Left lung (tissue), 10 donors: ENCODE results near the gene KLHL17. TPM values are rescaled to one million over a fixed set of nuclear protein-coding genes. Genes with fewer than 3 reads are reported as not detected.
"Not testable (repeated sequence)": the region's sequence is repeated elsewhere in the genome, so short reads cannot be mapped to it uniquely, and the experiment has no call there.

Experiments used
- ATAC-seq: fragments of 200-7000 bp; cut with Tn5 transposase; one replicate; pipeline ENCODE4 v1.9.1; 2020; ENCODE audit warnings: moderate library complexity
- DNase-seq, 4 donors: peaks; one replicate each; pipeline ENCODE4 v3.0.0-alpha.2; 2013 to 2020
- H3K27ac ChIP-seq, 2 donors: fragments of 200-600 bp; sonication (generic) in 1 of 2; one replicate each; pipeline versions ENCODE4 v1.5.0 to v1.8.0; 2020 to 2021
- H3K27me3 ChIP-seq, 2 donors: fragments of 200-600 bp; sonication (generic) in 1 of 2; one replicate each; pipeline versions ENCODE4 v1.5.0 to v1.8.0; 2020 to 2021
- H3K36me3 ChIP-seq, 2 donors: fragments of 200-600 bp; sonication (generic) in 1 of 2; one replicate each; pipeline versions ENCODE4 v1.5.0 to v1.8.0; 2020 to 2021
- H3K4me1 ChIP-seq, 2 donors: fragments of 200-600 bp; one replicate each; pipeline ENCODE4 v1.8.0; 2021
- H3K4me3 ChIP-seq, 2 donors: fragments of 200-600 bp; sonication (generic) in 1 of 2; one replicate each; pipeline versions ENCODE4 v1.5.0 to v1.8.0; 2020 to 2021; ENCODE audit warnings: mild to moderate bottlenecking in 1 of 2
- H3K9me3 ChIP-seq, 2 donors: fragments of 200-600 bp; sonication (generic) in 1 of 2; one replicate each; pipeline versions ENCODE4 v1.5.0 to v1.8.0; 2020 to 2021
- intact Hi-C, 2 donors: fragments of 100-400 bp; cut with DNase I; formaldehyde crosslinking; loops; one replicate each; pipeline versions ENCODE4 v1.11.2 to v1.14.2; 2022
- polyA plus RNA-seq, 6 donors: library from polyadenylated mRNA; unstranded; fragments of 120-200 nt; gene quantifications; one replicate each; pipeline ENCODE4 v1.2.1, GENCODE V29; 2013; ENCODE audit not compliant: insufficient read length in 6 of 6
- total RNA-seq, 2 donors: library from RNA; stranded (reverse); fragmentation: NEBNext Ultra II Directional; extraction: Animal tissue kit (Norgen Biotek cat#: 25700); gene quantifications; one replicate each; pipeline ENCODE4 v1.2.1, GENCODE V29; 2021
- TF ChIP-seq, protein P1 (sequence below), 2 donors: fragments of 200-600 bp; sonication (generic) in 1 of 2; IDR thresholded peaks; one replicate each; pipeline versions ENCODE4 v1.5.0 to v1.8.0; 2021; ENCODE audit warnings: antibody characterized with exemption in 2 of 2
- donor health status: DM: no; HTN: yes; CAD: no.
- donor health status: DM: no; HTN: no; CAD: no.

KLHL17 gene
- total and polyA plus RNA-seq, 8 donors, result 8.3 to 17.9 (median 11.9) TPM

DNA sequence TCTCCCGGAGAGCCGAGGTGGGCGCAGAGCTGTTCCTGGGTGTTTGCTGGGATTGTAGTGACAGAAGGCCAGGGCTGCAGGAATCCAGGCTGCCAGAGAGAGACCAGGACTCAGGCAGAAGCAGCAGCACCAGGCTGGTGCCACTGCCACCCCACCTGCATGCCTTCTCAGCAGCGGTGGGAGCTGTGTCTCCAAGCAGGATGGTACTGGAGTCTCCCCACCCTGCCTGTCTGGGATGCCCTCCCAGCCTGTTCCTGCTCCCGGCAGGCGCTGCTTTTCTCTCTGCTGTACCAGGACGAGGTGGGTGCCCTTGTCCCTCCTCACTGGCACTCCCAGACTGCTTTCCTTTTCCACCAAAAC lies 44.0 kb downstream of the KLHL17 start:
- peak in 1 of 4 donors; percentile 50 for DNase-seq
- no peak for ATAC-seq
- no peak overlapping the region for H3K4me3 ChIP-seq
- H3K36me3 ChIP-seq, result no peaks in the 10 kb centered on the region
- H3K27ac ChIP-seq, result no peak overlapping the region
- intact Hi-C loops, result no loop called here
- H3K27me3 ChIP-seq, result peaks cover 0 to 68% of the 10 kb centered on the region in 2 donors
- no peaks in the 10 kb centered on the region for H3K9me3 ChIP-seq
- TF ChIP-seq, protein P1, sequence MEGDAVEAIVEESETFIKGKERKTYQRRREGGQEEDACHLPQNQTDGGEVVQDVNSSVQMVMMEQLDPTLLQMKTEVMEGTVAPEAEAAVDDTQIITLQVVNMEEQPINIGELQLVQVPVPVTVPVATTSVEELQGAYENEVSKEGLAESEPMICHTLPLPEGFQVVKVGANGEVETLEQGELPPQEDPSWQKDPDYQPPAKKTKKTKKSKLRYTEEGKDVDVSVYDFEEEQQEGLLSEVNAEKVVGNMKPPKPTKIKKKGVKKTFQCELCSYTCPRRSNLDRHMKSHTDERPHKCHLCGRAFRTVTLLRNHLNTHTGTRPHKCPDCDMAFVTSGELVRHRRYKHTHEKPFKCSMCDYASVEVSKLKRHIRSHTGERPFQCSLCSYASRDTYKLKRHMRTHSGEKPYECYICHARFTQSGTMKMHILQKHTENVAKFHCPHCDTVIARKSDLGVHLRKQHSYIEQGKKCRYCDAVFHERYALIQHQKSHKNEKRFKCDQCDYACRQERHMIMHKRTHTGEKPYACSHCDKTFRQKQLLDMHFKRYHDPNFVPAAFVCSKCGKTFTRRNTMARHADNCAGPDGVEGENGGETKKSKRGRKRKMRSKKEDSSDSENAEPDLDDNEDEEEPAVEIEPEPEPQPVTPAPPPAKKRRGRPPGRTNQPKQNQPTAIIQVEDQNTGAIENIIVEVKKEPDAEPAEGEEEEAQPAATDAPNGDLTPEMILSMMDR (IDR thresholded peaks at IDR 0.05), result no peak
- H3K4me1 ChIP-seq, result peaks cover 12 to 43% of the 10 kb centered on the region in 2 donors

DNA sequence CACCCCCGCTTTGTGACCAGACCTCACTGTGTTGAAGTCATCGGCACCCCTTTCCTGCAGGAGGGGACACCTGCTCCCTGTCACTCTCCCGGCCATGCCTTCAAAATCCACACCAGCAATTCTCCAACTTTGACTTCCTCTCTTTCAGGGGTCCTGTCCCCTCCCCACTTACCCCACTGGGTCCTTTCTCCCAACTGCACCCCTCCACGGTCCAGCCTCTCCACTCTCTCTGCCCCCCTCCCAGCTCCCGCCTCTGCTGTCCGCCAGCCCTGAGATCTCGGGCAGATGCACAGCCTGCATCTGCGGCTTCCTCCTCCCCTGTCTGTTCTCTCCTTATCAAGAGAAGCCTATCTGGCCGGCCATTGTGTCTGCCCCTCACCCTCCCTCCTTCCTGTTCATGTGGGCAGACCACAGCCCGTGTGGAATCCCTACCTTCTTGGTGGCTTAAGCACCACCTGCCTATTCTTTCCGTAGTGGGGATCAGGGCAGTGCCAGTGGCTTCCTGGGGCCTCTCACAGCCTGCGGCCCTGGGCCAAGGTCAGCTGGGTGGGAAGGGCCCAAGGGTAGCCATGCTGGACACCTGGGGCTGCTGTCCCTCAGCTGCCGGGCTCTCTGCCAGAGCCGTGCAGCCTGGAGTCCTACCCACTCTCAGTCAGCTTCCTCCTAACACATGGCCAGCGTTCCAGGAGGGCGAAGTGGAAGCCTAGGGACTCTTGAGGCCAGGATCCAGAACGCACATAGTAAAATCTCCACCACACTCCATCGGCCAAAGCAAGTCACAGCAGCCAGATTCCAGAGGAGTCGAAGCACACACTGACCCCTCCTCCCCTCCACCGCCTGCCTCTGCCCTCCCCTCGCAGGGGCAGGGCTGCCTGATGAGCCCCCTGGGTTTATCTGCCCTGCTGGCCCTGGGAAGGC lies 44.7 kb downstream of the KLHL17 start:
- Histone ChIP-seq H3K27ac (no peak overlapping the region), H3K4me3 (no peak overlapping the region), H3K36me3 (no peaks in the 10 kb centered on the region), H3K27me3 (peaks cover 0 to 62% of the 10 kb centered on the region in 2 donors), H3K4me1 (peaks cover 12 to 37% of the 10 kb centered on the region in 2 donors), H3K9me3 (no peaks in the 10 kb centered on the region)
- ATAC-seq, result peak; percentile 64
- intact Hi-C loops, result no loop called here
- TF ChIP-seq, protein P1 (IDR thresholded peaks at IDR 0.05), result no peak
- peak; percentile 46 to 75 (median 54) for DNase-seq

DNA sequence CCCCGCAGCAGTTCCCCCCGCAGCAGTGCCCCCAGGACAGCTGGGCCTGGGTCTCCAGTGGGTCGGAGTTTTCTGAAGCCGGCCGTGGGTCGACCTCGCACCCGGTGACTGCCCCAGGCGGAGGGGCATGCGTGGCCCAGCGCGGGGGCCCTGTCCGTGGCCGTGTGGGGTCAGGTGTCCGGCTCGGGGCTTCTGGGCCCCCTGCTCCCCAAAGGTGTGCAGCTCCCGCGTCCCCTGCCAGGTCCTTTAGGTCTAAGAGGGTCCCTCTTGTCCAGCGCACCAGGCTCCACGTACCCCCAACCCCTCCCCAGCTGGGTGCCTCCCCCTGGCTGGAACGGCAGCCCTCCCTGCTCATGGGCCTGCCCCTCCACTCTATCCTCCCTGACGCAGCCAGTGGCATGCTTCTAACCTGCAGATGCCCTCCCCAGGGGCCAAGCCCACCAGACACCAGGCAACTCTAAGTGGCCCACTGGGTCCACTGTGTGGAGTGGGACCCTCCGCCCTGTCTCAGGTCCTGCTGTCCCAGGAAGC lies 45.5 kb downstream of the KLHL17 start:
- TF ChIP-seq, protein P1 (IDR thresholded peaks at IDR 0.05), result no peak
- H3K9me3 ChIP-seq, result no peaks in the 10 kb centered on the region
- H3K4me3 ChIP-seq, result no peak overlapping the region
- peaks cover 12 to 29% of the 10 kb centered on the region in 2 donors for H3K4me1 ChIP-seq
- intact Hi-C loops, result no loop called here
- H3K36me3 ChIP-seq, result no peaks in the 10 kb centered on the region
- no peak overlapping the region for H3K27ac ChIP-seq
- DNase-seq (peak in 2 of 4 donors; percentile 19 to 47), ATAC-seq (no peak)
- peaks cover 0 to 54% of the 10 kb centered on the region in 2 donors for H3K27me3 ChIP-seq

DNA sequence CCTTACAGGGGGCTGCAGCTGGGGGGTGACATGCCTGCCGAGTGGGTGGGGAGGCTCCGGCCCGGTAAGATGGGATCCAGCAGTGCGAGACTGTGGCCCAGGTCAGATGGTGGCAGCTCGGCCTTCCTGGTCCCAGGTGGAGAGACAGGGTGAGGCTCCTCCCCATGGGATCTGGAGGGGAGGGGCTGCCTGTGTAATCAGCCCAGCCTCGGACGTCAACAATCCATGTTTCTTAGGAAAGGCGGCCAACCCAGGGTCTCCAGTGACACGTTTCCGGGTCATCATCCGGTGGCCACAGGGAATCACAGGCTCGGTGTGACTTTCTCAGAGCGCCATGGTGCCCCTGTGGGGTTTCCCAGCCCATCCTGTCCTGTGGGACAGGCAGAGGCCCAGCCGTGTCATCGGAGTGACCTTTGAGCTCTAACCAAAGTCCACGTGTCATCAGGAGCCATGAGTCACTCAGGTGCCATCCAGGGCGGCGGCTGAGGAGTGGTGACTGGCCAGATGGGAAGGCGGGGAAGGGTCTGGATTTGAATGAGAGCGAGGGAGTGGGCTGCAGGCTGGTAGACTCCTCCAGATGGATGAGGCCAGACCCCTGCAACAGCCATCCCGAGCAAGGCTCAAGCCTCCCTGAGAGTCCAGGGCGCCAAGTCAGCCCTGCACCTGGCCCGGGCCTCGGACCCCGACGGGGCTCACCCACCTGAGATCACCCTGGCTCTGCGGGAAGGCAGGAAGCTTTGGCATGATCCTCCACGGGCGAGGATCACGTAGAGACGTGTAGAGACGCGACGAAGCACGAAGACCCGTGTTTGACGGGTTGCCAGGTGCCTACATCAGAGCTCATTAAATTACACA lies 46.1 kb downstream of the KLHL17 start:
- intact Hi-C loops, result no loop called here
- Histone ChIP-seq H3K36me3 (no peaks in the 10 kb centered on the region), H3K4me3 (no peak overlapping the region), H3K27ac (no peak overlapping the region), H3K9me3 (no peaks in the 10 kb centered on the region), H3K4me1 (peaks cover 12 to 22% of the 10 kb centered on the region in 2 donors), H3K27me3 (peaks cover 0 to 47% of the 10 kb centered on the region in 2 donors)
- DNase-seq (peak in 2 of 4 donors; percentile 32 to 67), ATAC-seq (no peak)
- TF ChIP-seq, protein P1 (IDR thresholded peaks at IDR 0.05), result no peak

DNA sequence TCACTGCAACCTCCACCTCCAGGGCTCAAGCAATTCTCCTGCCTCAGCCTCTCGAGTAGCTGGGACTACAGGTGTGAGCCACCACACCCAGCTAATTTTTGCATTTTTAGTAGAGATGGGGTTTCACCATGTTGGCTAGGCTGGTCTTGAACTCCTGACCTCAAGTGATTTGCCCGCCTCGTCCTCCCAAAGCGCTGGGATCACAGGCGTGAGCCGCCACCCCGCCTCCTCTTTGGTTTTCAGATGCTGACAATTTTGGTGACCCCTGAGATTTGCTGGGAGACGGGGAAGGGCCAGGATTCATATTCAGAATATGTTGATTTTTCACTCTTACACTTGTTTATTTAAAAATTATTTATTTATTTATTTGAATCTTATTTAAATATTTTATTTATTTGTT lies 49.7 kb downstream of the KLHL17 start:
- H3K4me1 ChIP-seq, result peaks cover 10 to 28% of the 10 kb centered on the region in 2 donors
- intact Hi-C loops, ATAC-seq, H3K9me3 ChIP-seq, H3K27ac ChIP-seq, H3K36me3 ChIP-seq, H3K4me3 ChIP-seq: not testable (repeated sequence)
- peaks cover 0 to 11% of the 10 kb centered on the region in 2 donors for H3K27me3 ChIP-seq
- peak in 1 of 4 donors; percentile 51 for DNase-seq
